ENCODE data around the gene HOXD12. TPM values are rescaled to one million over a fixed set of nuclear protein-coding genes. Genes with fewer than 3 reads are reported as not detected.

Gene HOXD12
- total and polyA plus RNA-seq, 8 donors: not detected

GRCh38 chr2:176149481-176149938 is 49.9 kb downstream of the HOXD12 start:
- intact Hi-C loops (cut with DNase I; ENCODE audit: low total_unique reads): no loop called here
- H3K27me3 ChIP-seq: peaks cover 27 to 100% (median 98%) of the 10 kb centered on the region in 3 donors
- H3K9me3 ChIP-seq: no peaks in the 10 kb centered on the region
- no peak overlapping the region for H3K27ac ChIP-seq
- 15 to 30% (median 20%) methylated on average over 22 of the region's 22 CpGs for WGBS, 5 donors
- H3K4me3 ChIP-seq: no peak overlapping the region
- H3K4me1 ChIP-seq: peaks cover 0 to 22% (median 9%) of the 10 kb centered on the region in 4 donors
- no peak for TF ChIP-seq POLR2AphosphoS5 (IDR thresholded peaks at IDR 0.05)
- TF ChIP-seq, protein P1, sequence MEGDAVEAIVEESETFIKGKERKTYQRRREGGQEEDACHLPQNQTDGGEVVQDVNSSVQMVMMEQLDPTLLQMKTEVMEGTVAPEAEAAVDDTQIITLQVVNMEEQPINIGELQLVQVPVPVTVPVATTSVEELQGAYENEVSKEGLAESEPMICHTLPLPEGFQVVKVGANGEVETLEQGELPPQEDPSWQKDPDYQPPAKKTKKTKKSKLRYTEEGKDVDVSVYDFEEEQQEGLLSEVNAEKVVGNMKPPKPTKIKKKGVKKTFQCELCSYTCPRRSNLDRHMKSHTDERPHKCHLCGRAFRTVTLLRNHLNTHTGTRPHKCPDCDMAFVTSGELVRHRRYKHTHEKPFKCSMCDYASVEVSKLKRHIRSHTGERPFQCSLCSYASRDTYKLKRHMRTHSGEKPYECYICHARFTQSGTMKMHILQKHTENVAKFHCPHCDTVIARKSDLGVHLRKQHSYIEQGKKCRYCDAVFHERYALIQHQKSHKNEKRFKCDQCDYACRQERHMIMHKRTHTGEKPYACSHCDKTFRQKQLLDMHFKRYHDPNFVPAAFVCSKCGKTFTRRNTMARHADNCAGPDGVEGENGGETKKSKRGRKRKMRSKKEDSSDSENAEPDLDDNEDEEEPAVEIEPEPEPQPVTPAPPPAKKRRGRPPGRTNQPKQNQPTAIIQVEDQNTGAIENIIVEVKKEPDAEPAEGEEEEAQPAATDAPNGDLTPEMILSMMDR (IDR thresholded peaks at IDR 0.05): no peak
- TF ChIP-seq POLR2A (IDR thresholded peaks at IDR 0.05): no peak
- no peak for TF ChIP-seq EP300 (IDR thresholded peaks at IDR 0.05)
- peak in 1 of 2 donors; percentile 17 for DNase-seq
- H3K36me3 ChIP-seq: no peaks in the 10 kb centered on the region

DNA sequence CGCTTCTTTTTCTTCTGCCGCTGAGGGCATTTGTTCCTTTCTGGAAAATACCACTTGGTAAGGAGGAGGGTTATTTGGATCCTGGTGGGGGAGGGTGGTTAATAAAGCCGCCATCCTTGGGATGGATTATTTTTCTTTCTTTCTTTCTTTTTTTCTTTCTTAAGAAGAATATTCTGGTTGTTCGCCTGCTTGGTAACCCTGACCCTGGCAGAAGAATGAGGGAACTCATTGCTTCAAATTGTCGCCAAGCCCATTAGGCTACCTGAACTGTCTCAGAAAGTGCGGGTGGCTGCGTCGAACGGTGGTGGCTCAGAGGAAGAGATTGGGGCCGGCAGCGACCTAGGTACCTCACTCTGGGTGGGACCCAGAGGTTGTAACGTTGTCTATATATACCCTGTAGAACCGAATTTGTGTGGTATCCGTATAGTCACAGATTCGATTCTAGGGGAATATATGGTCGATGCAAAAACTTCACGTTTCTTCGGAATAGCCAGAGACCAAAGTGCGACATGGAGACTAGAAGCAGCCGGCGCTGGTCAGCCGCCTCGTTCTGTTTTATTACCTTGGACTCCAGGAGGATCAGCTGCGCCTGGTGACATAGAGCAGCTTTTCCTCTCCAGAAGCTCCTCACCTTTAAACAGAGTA is 50.5 kb downstream of the HOXD12 start:
- Histone ChIP-seq H3K4me1 (peaks cover 0 to 22% (median 9%) of the 10 kb centered on the region in 4 donors), H3K27ac (no peak overlapping the region), H3K4me3 (no peak overlapping the region), H3K36me3 (no peaks in the 10 kb centered on the region), H3K27me3 (peaks cover 27 to 100% (median 97%) of the 10 kb centered on the region in 3 donors), H3K9me3 (no peaks in the 10 kb centered on the region)
- 11 to 30% (median 21%) methylated on average over 24 of the region's 24 CpGs for WGBS, 5 donors
- TF ChIP-seq EP300 (IDR thresholded peaks at IDR 0.05) (no peak), POLR2A (IDR thresholded peaks at IDR 0.05) (no peak), POLR2AphosphoS5 (IDR thresholded peaks at IDR 0.05) (no peak)
- TF ChIP-seq, protein P1 (IDR thresholded peaks at IDR 0.05): no peak
- DNase-seq: peak in 1 of 2 donors; percentile 11
- intact Hi-C loops (cut with DNase I; ENCODE audit: low total_unique reads): no loop called here

- peaks cover 0 to 22% (median 9%) of the 10 kb centered on the region in 4 donors for H3K4me1 ChIP-seq
- WGBS, 5 donors: 17 to 36% (median 21%) methylated on average over 6 to 14 of the region's 14 CpGs
- H3K36me3 ChIP-seq: no peaks in the 10 kb centered on the region
- H3K27ac ChIP-seq: no peak overlapping the region
- no peaks in the 10 kb centered on the region for H3K9me3 ChIP-seq
- peaks cover 27 to 100% (median 97%) of the 10 kb centered on the region in 3 donors for H3K27me3 ChIP-seq
- no peak for TF ChIP-seq POLR2A (IDR thresholded peaks at IDR 0.05)
- no peak for TF ChIP-seq EP300 (IDR thresholded peaks at IDR 0.05)
- TF ChIP-seq POLR2AphosphoS5 (IDR thresholded peaks at IDR 0.05): no peak
- TF ChIP-seq, protein P1 (IDR thresholded peaks at IDR 0.05): no peak
- peak in 1 of 2 donors; percentile 14 for DNase-seq
- no peak overlapping the region for H3K4me3 ChIP-seq
- intact Hi-C loops (cut with DNase I; ENCODE audit: low total_unique reads): no loop called here
These were observed 51.2 kb downstream of the HOXD12 start for GRCh38 chr2:176150584-176151441.

All from stomach (tissue), 9 donors.